Measurements from ENCODE around the gene ERC1. TPM values are rescaled to one million over a fixed set of nuclear protein-coding genes. Genes with fewer than 3 reads are reported as not detected.

The ERC1 gene
- total RNA-seq, 1 donor from 2014 or later = 21.7 TPM

DNA sequence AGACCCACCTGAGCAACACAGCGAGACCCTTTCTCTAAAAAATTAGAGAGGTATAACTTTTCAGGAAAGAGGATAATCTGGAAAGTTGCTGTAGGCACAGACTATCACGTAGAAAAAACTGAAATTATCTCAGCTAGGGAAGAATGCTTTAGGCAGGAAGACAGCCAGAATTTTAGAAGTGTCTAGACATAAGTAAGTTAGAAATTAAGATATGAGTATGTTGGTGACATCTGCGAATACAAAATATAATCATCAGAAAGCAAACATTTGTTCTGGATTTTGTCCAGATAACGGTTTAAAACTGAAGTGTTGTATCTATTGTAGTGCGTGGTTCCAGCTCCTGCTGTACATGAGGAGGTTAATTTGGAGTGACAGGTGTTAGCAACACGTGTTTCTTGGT lies 480.2 kb downstream of the ERC1 start:
- no peak for DNase-seq (ENCODE audit: low read depth)

- DNase-seq (ENCODE audit: low read depth) = no peak
These were observed 482.4 kb downstream of the ERC1 start for GRCh38 chr12:1473418-1473817.

GRCh38 chr12:1474041-1474573 lies 483.1 kb downstream of the ERC1 start:
- DNase-seq (ENCODE audit: low read depth) = peak; percentile 82

GRCh38 chr12:1474574-1475153 lies 483.6 kb downstream of the ERC1 start:
- DNase-seq (ENCODE audit: low read depth) = peak; percentile 74

GRCh38 chr12:1479645-1480044 lies 488.6 kb downstream of the ERC1 start:
- no peak for DNase-seq (ENCODE audit: low read depth)

GRCh38 chr12:1481326-1481725 lies 490.3 kb downstream of the ERC1 start:
- DNase-seq (ENCODE audit: low read depth) = no peak

- DNase-seq (ENCODE audit: low read depth) = no peak
These were observed 490.9 kb downstream of the ERC1 start for GRCh38 chr12:1481906-1482305.

GRCh38 chr12:1488908-1489381 lies 497.9 kb downstream of the ERC1 start:
- DNase-seq (ENCODE audit: low read depth) = no peak

DNA sequence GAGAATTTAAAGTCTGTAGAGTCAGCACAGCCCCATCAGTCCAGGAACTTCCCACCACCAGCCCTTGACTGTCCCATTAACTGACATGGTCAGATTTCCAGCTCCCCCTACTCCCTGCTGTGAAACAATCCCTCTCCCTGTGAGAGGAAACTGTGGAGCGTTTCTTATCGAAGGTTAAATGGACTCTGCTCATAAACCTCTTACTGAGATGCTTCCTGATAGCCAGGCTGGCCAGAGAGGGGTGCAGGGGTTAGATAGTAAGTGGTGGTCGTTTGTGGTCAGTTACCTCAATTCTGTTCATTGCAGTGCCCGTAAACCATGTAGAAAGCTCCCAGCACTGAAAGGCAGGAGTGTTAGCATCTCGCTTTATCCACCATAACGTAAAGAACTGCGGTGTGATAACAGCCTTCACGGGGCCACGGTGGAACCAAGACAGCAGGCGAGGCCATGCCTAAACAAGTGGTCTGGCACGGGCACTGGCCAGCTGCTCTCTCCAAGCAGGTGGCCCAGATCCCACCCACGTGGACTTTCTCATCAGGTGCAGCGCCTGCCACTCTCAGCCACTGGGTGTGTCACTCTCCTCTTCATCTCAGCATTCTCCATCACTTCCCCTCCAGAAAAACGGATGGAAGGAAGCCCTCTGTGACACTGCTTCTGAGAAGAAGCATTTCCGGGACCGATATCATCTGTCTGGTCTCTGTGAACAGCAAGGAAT lies 501.1 kb downstream of the ERC1 start:
- peak; percentile 60 for DNase-seq (ENCODE audit: low read depth)

DNA sequence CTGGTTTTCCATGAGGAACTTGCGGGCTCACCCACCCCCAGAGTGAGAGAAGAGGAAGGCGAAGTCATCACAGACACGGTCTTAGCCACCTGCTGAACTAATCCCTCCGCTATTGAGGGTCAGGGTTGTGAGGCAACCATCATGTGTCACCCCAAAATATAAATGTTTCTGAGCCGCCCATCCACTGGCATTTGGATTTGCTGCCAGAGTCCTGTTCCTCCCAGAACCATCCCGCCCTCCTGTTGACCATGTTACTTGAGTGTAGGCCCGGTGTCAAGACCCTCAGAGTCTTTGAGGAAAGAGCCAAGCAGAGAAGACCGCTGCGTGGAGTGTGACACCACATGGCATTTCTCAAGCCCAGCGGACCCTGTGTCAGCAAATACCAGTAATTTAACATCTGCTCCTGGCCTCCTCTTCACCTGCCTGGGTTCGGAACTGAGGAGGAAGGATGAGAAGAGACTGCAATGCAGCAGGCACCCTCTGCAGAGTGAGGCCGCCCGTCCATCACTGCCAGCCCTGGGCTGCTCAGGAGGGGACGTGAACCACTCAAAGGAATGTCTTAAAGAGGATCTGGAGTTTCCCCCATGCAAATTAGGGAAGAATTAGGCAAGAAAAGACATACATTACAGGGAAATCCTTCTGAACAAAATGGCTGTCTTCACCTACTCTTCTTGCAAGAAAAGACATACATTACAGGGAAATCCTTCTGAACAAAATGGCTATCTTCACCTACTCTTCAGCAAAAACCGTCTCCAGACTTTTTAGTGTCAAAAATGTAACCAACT lies 502.9 kb downstream of the ERC1 start:
- DNase-seq (ENCODE audit: low read depth) = no peak

- no peak for DNase-seq (ENCODE audit: low read depth)
These were observed 503.8 kb downstream of the ERC1 start for GRCh38 chr12:1494856-1495255.

GRCh38 chr12:1496162-1496900 lies 505.3 kb downstream of the ERC1 start:
- DNase-seq (ENCODE audit: low read depth) = peak; percentile 94

DNA sequence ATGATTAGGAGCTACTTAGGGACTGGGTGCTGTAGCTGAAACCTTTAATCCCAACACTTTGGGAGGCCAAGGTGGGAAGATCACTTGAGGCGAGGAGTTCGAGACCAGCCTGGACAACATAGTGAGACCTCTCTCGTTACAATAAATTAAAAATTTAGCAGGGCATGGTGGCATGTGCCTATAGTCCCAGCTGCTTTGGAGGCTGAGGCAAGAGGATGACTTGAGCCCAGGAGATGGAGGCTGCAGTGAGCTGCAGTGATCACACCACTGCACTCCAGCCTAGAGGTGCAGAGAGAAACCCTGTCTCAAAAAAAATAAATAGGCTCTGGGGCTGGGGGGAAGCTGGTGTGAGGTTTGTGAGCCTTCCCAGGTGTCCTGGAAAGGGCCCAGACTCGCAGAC lies 506.1 kb downstream of the ERC1 start:
- no peak for DNase-seq (ENCODE audit: low read depth)

DNA sequence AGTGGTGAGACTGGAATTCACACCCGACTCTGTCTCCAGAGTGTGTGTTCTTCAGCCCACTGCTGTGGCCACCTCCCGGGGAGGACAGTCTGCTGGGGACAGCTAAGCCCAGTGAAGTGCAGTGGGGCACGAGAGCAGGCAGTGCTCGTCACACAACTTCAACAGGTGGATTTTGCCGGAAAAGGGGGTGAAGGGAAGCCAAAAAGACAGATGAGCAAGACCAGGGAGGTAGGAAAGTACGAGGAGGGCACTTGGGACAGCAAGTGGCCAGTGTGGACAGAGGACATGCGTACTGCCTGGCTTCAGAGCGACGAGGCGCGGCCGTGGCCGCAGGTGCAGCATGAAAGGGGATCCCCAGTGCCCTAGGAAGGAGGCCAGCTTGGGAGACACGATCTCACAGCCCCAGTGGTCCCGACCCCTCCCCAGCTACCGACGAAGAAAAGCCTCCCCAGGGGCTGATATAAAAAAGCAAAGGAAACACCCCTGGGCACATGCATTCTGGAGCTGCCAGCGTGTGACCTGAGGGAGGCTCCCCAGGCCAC lies 507.2 kb downstream of the ERC1 start:
- peak; percentile 59 for DNase-seq (ENCODE audit: low read depth)

- DNase-seq (ENCODE audit: low read depth) = no peak
These were observed 508.3 kb downstream of the ERC1 start for GRCh38 chr12:1499351-1499750.

- DNase-seq (ENCODE audit: low read depth) = peak; percentile 74
These were observed 509.2 kb downstream of the ERC1 start for GRCh38 chr12:1500095-1500801.

- DNase-seq (ENCODE audit: low read depth) = no peak
These were observed 510.0 kb downstream of the ERC1 start for GRCh38 chr12:1501001-1501400.

- no peak for DNase-seq (ENCODE audit: low read depth)
These were observed 510.8 kb downstream of the ERC1 start for GRCh38 chr12:1501695-1502378.

DNA sequence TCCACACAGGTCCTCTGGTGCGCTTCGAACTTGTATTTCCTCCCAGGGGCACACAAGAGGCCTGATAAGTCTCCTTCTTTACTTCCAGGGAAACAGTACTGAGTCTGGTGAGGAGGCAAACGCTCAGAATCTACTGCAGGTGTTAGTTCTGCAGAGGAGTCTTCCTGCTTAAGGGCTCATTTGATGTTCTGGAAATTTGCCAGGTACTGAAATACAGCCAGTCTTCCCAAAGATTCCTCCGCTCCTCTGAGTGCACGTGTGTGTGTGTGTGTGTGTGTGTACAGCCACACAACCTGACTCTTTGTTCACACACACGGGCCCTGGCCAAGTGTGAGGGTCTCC lies 511.3 kb downstream of the ERC1 start:
- DNase-seq (ENCODE audit: low read depth) = no peak

GRCh38 chr12:1502831-1503230 lies 511.8 kb downstream of the ERC1 start:
- DNase-seq (ENCODE audit: low read depth) = no peak

Measured in myocyte (in vitro differentiated cells).